Kidney epithelial cell (primary cell): ENCODE measurements around the gene ARSI. TPM values are rescaled to one million over a fixed set of nuclear protein-coding genes. Genes with fewer than 3 reads are reported as not detected.

ENCODE experiments used
- DNase-seq: peaks from one replicate; pipeline ENCODE4 v3.0.0-alpha.2; 2010; ENCODE audit warnings: low read depth
- H3K27me3 ChIP-seq: 2 replicates; pipeline ENCODE4 v1.6.0; 2011; ENCODE audit warnings: low read length; ENCODE audit not compliant: control insufficient read depth, insufficient read depth
- H3K36me3 ChIP-seq: 2 replicates; pipeline ENCODE4 v1.5.1; 2011; ENCODE audit warnings: low read length; ENCODE audit not compliant: control insufficient read depth, insufficient read depth
- H3K4me3 ChIP-seq: 2 replicates; pipeline ENCODE4 v1.5.1; 2011; ENCODE audit warnings: low read depth, mild to moderate bottlenecking, control low read depth, low read length
- CTCF ChIP-seq: IDR thresholded peaks from 2 replicates; pipeline ENCODE4 v1.5.1; 2011; ENCODE audit warnings: mild to moderate bottlenecking, moderate library complexity, low read length, control low read depth, inconsistent platforms; ENCODE audit not compliant: insufficient read depth, poor library complexity, severe bottlenecking
- total RNA-seq: library from RNA; depleted of rRNA; stranded (reverse); fragments of >200 nt; gene quantifications from 2 replicates; pipeline ENCODE4 v1.2.3, GENCODE V29; 2015

The ARSI gene
- 2.4 TPM in 2 replicates for total RNA-seq

DNA sequence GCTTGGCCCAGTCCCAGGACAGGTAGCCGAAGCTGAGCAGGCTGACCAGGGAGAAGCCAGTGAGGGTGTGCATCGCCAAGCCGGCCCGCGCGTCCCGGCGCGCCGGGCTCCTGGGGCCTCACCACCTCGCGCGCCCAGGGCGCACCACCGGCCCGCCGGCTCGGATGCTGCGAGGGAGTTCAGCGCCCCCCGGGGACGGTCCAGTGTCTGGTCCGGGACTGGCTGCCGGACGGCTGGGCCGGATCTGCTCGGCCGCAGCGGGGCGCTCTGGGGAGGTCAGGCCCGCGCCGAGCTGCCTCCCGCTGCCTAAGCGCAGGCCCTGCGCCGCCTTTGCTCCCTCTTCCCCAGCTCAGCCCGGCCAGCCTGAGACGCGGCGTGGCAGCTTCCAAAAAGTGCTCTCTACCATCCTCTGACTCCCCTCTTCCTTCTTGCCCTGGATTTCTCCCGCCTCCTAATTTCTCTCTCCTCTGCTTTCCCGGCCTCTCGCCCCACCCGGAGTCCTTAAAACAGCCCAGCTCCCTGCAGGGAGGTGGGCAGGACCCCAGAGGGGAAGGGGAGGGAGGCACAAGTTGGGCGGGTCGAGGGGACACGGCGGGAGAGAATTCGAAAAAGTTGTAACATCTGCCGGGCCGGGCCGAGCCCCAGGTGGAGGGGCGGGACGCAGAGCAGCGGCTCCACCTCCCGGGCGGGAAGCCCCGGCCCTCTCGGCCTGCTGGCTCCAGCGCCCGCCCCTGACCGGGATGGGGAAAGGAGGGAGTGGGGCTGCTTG lies at the start of gene ARSI:
TSS of gene ARSI (minus strand) at position 605 of the 769 bp plus-strand sequence. CDS start at position 73, 532 bp downstream.
- DNase-seq: peak; percentile 23
- Histone ChIP-seq H3K4me3 (peak within 1 kb of the TSS; percentile 25), H3K36me3 (no peaks in the 10 kb centered on the region), H3K27me3 (no peaks in the 10 kb centered on the region)
- TF ChIP-seq CTCF: peak; percentile 16

DNA sequence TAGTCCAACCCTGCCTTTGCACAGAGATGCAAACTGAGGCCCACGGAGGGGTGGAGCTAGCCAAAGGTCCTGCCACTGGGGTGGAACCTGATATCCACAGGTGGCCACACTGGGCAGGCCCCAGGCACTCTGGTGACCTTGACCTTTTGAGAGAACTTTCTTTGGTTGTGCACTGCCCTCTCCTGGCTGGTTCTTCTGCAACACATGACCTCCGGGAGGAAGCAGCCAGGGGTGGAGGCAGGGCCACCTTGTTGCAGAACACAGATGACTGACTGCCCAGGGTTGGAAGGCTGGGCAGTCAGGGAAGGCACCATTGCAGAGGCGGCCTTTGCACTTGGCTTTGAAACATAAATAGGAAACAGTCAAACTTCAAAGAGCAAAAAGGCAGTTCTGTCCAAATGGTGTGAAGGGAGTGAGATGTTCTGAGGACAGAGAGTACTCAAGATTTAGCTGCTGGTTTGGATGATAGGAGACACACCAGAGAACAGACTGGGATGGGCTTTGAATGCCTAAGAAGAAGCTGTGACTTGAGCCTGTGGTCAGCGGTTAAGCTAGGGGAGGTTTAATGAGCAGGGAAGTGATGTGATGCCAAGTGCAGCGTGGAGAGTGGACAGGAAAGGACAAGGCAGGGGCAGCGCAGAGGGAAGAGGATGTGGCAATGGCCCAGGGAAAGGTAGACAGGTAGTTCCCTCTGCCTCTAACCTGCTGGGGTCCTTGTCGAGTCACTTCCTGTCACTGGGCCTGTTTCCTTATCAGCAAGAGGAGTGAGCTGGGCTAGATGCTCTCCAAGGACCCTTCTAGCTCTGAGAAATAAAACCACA lies 48.0 kb upstream of the ARSI start:
- TF ChIP-seq CTCF: peak; percentile 75
- DNase-seq: peak; percentile 44
- Histone ChIP-seq H3K4me3 (no peak overlapping the region), H3K27me3 (no peaks in the 10 kb centered on the region), H3K36me3 (no peaks in the 10 kb centered on the region)

GRCh38 chr5:150349681-150350275 lies 47.1 kb upstream of the ARSI start:
- H3K27me3 ChIP-seq: no peaks in the 10 kb centered on the region
- no peak for TF ChIP-seq CTCF
- H3K36me3 ChIP-seq: no peaks in the 10 kb centered on the region
- no peak for DNase-seq
- H3K4me3 ChIP-seq: no peak overlapping the region

DNA sequence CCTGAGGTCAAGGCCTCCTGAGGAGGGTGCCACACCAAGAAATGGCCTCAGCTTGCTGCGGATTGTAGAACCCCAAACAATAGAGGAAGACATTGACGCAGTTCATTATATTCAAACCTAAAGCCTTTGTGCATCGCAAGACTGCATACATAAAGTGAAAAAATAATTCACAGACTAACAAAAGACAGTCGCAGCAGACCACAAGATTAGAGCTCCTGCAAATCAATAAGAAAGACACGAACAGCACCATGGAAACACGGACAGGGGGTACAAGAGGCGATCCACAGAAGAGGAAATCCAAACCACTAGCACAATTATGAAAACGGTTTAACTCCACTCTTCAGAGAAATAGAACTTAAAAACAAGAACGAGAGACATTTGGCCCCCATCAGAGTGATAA lies 44.7 kb upstream of the ARSI start:
- no peaks in the 10 kb centered on the region for H3K36me3 ChIP-seq
- no peaks in the 10 kb centered on the region for H3K27me3 ChIP-seq
- no peak for DNase-seq
- no peak overlapping the region for H3K4me3 ChIP-seq
- TF ChIP-seq CTCF: no peak

DNA sequence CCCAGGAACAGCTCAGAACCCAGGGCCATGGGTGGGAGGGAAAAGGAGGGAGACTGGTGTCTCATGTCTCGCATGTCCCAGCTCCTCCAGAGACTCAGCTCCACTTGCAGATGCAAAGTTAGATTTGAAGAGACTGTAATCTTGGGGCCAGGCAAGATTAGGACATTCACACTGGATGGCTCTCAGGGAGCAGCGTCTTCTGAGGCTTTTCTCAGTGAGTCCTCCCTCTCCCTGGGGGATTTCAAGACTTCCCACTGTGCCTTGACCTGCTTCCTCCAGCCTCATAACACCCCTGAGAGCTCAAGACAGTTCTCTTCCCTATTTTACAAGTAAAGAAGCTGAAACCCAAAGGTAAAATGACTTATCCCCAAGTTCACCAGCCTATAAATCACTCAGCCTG lies 44.3 kb upstream of the ARSI start:
- DNase-seq: no peak
- Histone ChIP-seq H3K36me3 (no peaks in the 10 kb centered on the region), H3K27me3 (no peaks in the 10 kb centered on the region), H3K4me3 (no peak overlapping the region)
- TF ChIP-seq CTCF: no peak
